H1 (cell line): Measurements from ENCODE around the gene PCDH9. TPM values are rescaled to one million over a fixed set of nuclear protein-coding genes. Genes with fewer than 3 reads are reported as not detected.

Experiments
- CTCF ChIA-PET: fragments of 300-600 bp; sonication (Branson Sonifier 250); formaldehyde crosslinking; loops from one replicate; lab custom pipeline; 2021; ENCODE audit not compliant: partially characterized antibody; lab: Charles Lee
- POLR2A ChIA-PET: fragments of 300-600 bp; sonication (Branson Sonifier 250); formaldehyde crosslinking; loops from one replicate; lab custom pipeline; 2021; ENCODE audit warnings: inconsistent platforms; ENCODE audit not compliant: partially characterized antibody; lab: Charles Lee
- DNase-seq, 2 experiments: peaks; one replicate each; pipeline versions ENCODE4 v3.0.0 to v3.0.0-alpha.2; 2010 to 2022; ENCODE audit warnings: low spot score in 2 of 2, low read depth in 1 of 2, mixed read lengths in 1 of 2
- FAIRE-seq: peaks from 2 replicates; lab custom pipeline; 2011; peaks lifted over from hg19 to GRCh38; lab: Jason Lieb, UNC
- H2AFZ ChIP-seq: 2 replicates; pipeline ENCODE4 v1.8.1; 2012; ENCODE audit warnings: low read length, inconsistent platforms
- H2AK5ac ChIP-seq: 2 replicates; pipeline ENCODE4 v1.6.1; 2013; ENCODE audit warnings: low read depth, low read length
- H2BK120ac ChIP-seq: replicated peaks from 2 replicates; pipeline ENCODE3; 2013; ENCODE audit warnings: low read depth, low read length, inconsistent platforms
- H2BK12ac ChIP-seq: 2 replicates; pipeline ENCODE4 v1.6.1; 2013; ENCODE audit warnings: low read depth, low read length
- H2BK15ac ChIP-seq: 2 replicates; pipeline ENCODE4 v1.6.1; 2013; ENCODE audit warnings: low read length
- H2BK20ac ChIP-seq: 2 replicates; pipeline ENCODE4 v1.6.1; 2013; ENCODE audit warnings: low read length
- H2BK5ac ChIP-seq: 2 replicates; pipeline ENCODE4 v1.6.1; 2013; ENCODE audit warnings: low read depth, low read length
- H3K14ac ChIP-seq: 2 replicates; pipeline ENCODE4 v1.6.1; 2013; ENCODE audit warnings: inconsistent platforms; ENCODE audit not compliant: insufficient read length
- H3K18ac ChIP-seq: 2 replicates; pipeline ENCODE4 v1.6.1; 2013; ENCODE audit warnings: low read length; ENCODE audit errors: extremely low read depth
- H3K23ac ChIP-seq: 2 replicates; pipeline ENCODE4 v1.6.1; 2013; ENCODE audit warnings: inconsistent platforms; ENCODE audit not compliant: insufficient read length
- H3K23me2 ChIP-seq: 2 replicates; pipeline ENCODE4 v1.6.1; 2013; ENCODE audit warnings: low read depth, low read length
- H3K27ac ChIP-seq: 2 replicates; pipeline ENCODE4 v1.6.1; 2011; ENCODE audit warnings: low read depth, low read length, inconsistent platforms
- H3K27me3 ChIP-seq, 4 experiments: replicated peaks in 1 of 4; 1 replicate in 1 of 4; 2 replicates in 3 of 4; pipeline versions ENCODE4 v1.6.1 to v1.8.1; 2011 to 2013; ENCODE audit warnings: low read length in 3 of 4, mild to moderate bottlenecking in 3 of 4, inconsistent platforms in 2 of 4, mixed read lengths in 2 of 4, moderate library complexity in 1 of 4; ENCODE audit not compliant: control insufficient read depth in 3 of 4, insufficient read depth in 3 of 4; ENCODE audit errors: extremely low read depth in 1 of 4
- H3K36me3 ChIP-seq, 4 experiments: 2 replicates each; pipeline versions ENCODE4 v1.6.1 to v1.8.1; 2011 to 2013; ENCODE audit warnings: mild to moderate bottlenecking in 4 of 4, low read length in 3 of 4, moderate library complexity in 2 of 4, control low read depth in 1 of 4, inconsistent platforms in 1 of 4; ENCODE audit not compliant: insufficient read depth in 4 of 4, control insufficient read depth in 2 of 4
- H3K4ac ChIP-seq: replicated peaks from 2 replicates; pipeline ENCODE3; 2013; ENCODE audit warnings: low read length, low read depth, mixed read lengths, inconsistent platforms; ENCODE audit not compliant: insufficient read length
- H3K4me1 ChIP-seq, 4 experiments: replicated peaks in 1 of 4; 1 replicate in 1 of 4; 2 replicates in 3 of 4; pipeline versions ENCODE4 v1.6.1 to v1.8.1; 2011 to 2013; ENCODE audit warnings: low read length in 3 of 4, inconsistent platforms in 2 of 4, mixed read lengths in 1 of 4; ENCODE audit not compliant: insufficient read depth in 4 of 4, control insufficient read depth in 3 of 4
- H3K4me2 ChIP-seq, 2 experiments: 2 replicates each; pipeline versions ENCODE4 v1.6.1 to v1.8.1; 2011 to 2013; ENCODE audit warnings: low read depth in 2 of 2, low read length in 2 of 2, control low read depth in 1 of 2, inconsistent platforms in 1 of 2, mild to moderate bottlenecking in 1 of 2; ENCODE audit not compliant: insufficient read depth in 1 of 2
- H3K4me3 ChIP-seq, 4 experiments: fragments of 200-600, 300-600 bp in 1 of 4; sonication (generic), shearing (Covaris generic), sonication (Bioruptor Twin) in 1 of 4; 2 replicates each; pipeline versions ENCODE4 v1.5.1 to v1.8.1; 2011 to 2016; ENCODE audit warnings: low read length in 4 of 4, low read depth in 3 of 4, control low read depth in 2 of 4, inconsistent platforms in 2 of 4, mild to moderate bottlenecking in 2 of 4, mixed read lengths in 1 of 4, moderate library complexity in 1 of 4; ENCODE audit not compliant: insufficient read depth in 2 of 4; ENCODE audit errors: extremely low read depth in 1 of 4
- H3K56ac ChIP-seq: replicated peaks from 2 replicates; pipeline ENCODE3; 2013; ENCODE audit warnings: low read depth, mild to moderate bottlenecking, mixed read lengths, low read length, inconsistent platforms; ENCODE audit not compliant: insufficient read length
- H3K79me1 ChIP-seq: 2 replicates; pipeline ENCODE4 v1.6.1; 2013; ENCODE audit warnings: low read depth, low read length, control low read depth
- H3K79me2 ChIP-seq, 2 experiments: 2 replicates each; pipeline versions ENCODE4 v1.6.1 to v1.8.1; 2012 to 2013; ENCODE audit warnings: low read length in 2 of 2, mild to moderate bottlenecking in 2 of 2, inconsistent platforms in 1 of 2; ENCODE audit not compliant: insufficient read depth in 2 of 2, control insufficient read depth in 1 of 2
- H3K9ac ChIP-seq, 4 experiments: replicated peaks in 1 of 4; 1 replicate in 1 of 4; 2 replicates in 3 of 4; pipeline versions ENCODE4 v1.6.1 to v1.8.1; 2011 to 2013; ENCODE audit warnings: low read depth in 3 of 4, low read length in 3 of 4, control low read depth in 2 of 4, mild to moderate bottlenecking in 2 of 4, moderate library complexity in 2 of 4, inconsistent platforms in 1 of 4; ENCODE audit errors: extremely low read depth in 1 of 4
- H3K9me3 ChIP-seq, 2 experiments: 2 replicates each; pipeline versions ENCODE4 v1.6.1 to v1.8.1; 2012 to 2013; ENCODE audit warnings: mild to moderate bottlenecking in 2 of 2, moderate library complexity in 2 of 2, control low read depth in 1 of 2, inconsistent platforms in 1 of 2, low read depth in 1 of 2, low read length in 1 of 2, mixed read lengths in 1 of 2; ENCODE audit not compliant: insufficient read depth in 2 of 2
- H4K20me1 ChIP-seq, 2 experiments: replicated peaks in 1 of 2; 2 replicates each; pipeline versions ENCODE3 to v1.8.1; 2011 to 2013; ENCODE audit warnings: inconsistent platforms in 2 of 2, low read length in 2 of 2, mild to moderate bottlenecking in 1 of 2; ENCODE audit not compliant: insufficient read depth in 2 of 2, control insufficient read depth in 1 of 2
- H4K5ac ChIP-seq: 2 replicates; pipeline ENCODE4 v1.6.1; 2013; ENCODE audit warnings: low read length, low read depth, mixed read lengths, inconsistent platforms; ENCODE audit not compliant: insufficient read length
- H4K8ac ChIP-seq: 2 replicates; pipeline ENCODE4 v1.8.0; 2013; ENCODE audit warnings: mild to moderate bottlenecking, moderate library complexity, low read length, inconsistent platforms; ENCODE audit not compliant: insufficient read depth; ENCODE audit errors: extremely low read depth
- H4K91ac ChIP-seq: replicated peaks from 2 replicates; pipeline ENCODE3; 2013; ENCODE audit warnings: low read length, mixed read lengths, inconsistent platforms; ENCODE audit not compliant: insufficient read length
- BCL11A ChIP-seq, 2 experiments: IDR thresholded peaks; one replicate each; pipeline ENCODE4 v1.6.1; 2011; ENCODE audit warnings: low read depth in 2 of 2, low read length in 2 of 2, mild to moderate bottlenecking in 2 of 2
- BRCA1 ChIP-seq: IDR thresholded peaks from 2 replicates; pipeline ENCODE4 v1.6.1; 2012; ENCODE audit warnings: low read depth, low read length, improper control_type of control experiment
- CBX8 ChIP-seq: fragments of 300-800, 300-1000 bp; sonication (generic); IDR thresholded peaks from 2 replicates; pipeline ENCODE4 v1.7.1; 2016; ENCODE audit warnings: low read depth, low read length, borderline replicate concordance
- CEBPB ChIP-seq: IDR thresholded peaks from 2 replicates; pipeline ENCODE4 v1.6.1; 2012; ENCODE audit warnings: low read depth, low read length
- CHD2 ChIP-seq: IDR thresholded peaks from 2 replicates; pipeline ENCODE4 v1.6.1; 2012; ENCODE audit warnings: low read length, improper control_type of control experiment
- GTF2F1 ChIP-seq: IDR thresholded peaks from 2 replicates; pipeline ENCODE4 v1.6.1; 2012; ENCODE audit warnings: low read depth, low read length, improper control_type of control experiment, borderline replicate concordance
- HDAC6 ChIP-seq: IDR thresholded peaks from one replicate; pipeline ENCODE4 v1.7.1; 2012; ENCODE audit warnings: low read depth, mild to moderate bottlenecking, inconsistent platforms, low read length, moderate library complexity
- KDM4A ChIP-seq: IDR thresholded peaks from one replicate; pipeline ENCODE4 v1.7.1; 2012; ENCODE audit warnings: low read depth, mild to moderate bottlenecking, moderate library complexity, low read length, inconsistent platforms; ENCODE audit not compliant: severe bottlenecking
- PHF8 ChIP-seq: fragments of 200-600 bp; sonication (generic); conservative IDR thresholded peaks from 2 replicates; pipeline ENCODE4 v1.7.1; 2012; ENCODE audit warnings: low read depth, mild to moderate bottlenecking, inconsistent platforms, low read length, moderate library complexity
- POLR2A ChIP-seq, 2 experiments: IDR thresholded peaks; 1 replicate in 1 of 2; 2 replicates in 1 of 2; pipeline ENCODE4 v1.6.1; 2011; ENCODE audit warnings: low read depth in 2 of 2, low read length in 2 of 2, mild to moderate bottlenecking in 2 of 2; ENCODE audit errors: control extremely low read depth in 1 of 2
- RFX5 ChIP-seq: IDR thresholded peaks from 2 replicates; pipeline ENCODE4 v1.6.1; 2011; ENCODE audit warnings: low read depth, low read length, improper control_type of control experiment, borderline replicate concordance
- SIRT6 ChIP-seq: IDR thresholded peaks from one replicate; pipeline ENCODE4 v1.7.1; 2012; ENCODE audit warnings: low read length, inconsistent platforms
- SP2 ChIP-seq: IDR thresholded peaks from 2 replicates; pipeline ENCODE4 v1.6.1; 2012; ENCODE audit warnings: mild to moderate bottlenecking, low read length, inconsistent platforms
- YY1 ChIP-seq: IDR thresholded peaks from 2 replicates; pipeline ENCODE4 v1.6.1; 2011; ENCODE audit warnings: low read depth, mild to moderate bottlenecking, low read length
- ZNF274 ChIP-seq: IDR thresholded peaks from 2 replicates; pipeline ENCODE4 v1.7.0; 2012; ENCODE audit warnings: low read length, borderline replicate concordance; ENCODE audit errors: extremely low read depth
- WGBS, 2 experiments: shearing (Covaris generic) in 1 of 2; methylation state at CpG; one replicate each; pipeline versions ENCODE4 v1.1.6 to v1.1.7; 2013 to 2015; ENCODE audit warnings: low lambda C conversion rate in 2 of 2, mixed read lengths in 2 of 2, inconsistent platforms in 1 of 2, low coverage in 1 of 2, missing lambda C conversion rate in 1 of 2; ENCODE audit not compliant: insufficient replicate concordance in 2 of 2, insufficient coverage in 1 of 2, insufficient read length in 1 of 2; ENCODE audit errors: extremely low coverage in 1 of 2, missing lambda C conversion rate in 1 of 2; 5-methylcytosine and 5-hydroxymethylcytosine counted together
- polyA plus RNA-seq, 7 experiments: library from polyadenylated mRNA; depleted of rRNA in 3 of 7; stranded (reverse) in 5 of 7; unstranded in 2 of 7; fragments of >200 nt in 5 of 7; fragments of 200-250 nt in 2 of 7; gene quantifications; 1 replicate in 5 of 7; 2 replicates in 1 of 7; 4 replicates in 1 of 7; pipeline versions ENCODE4 v1.2.1 to v1.2.3, GENCODE V29; 2011 to 2013; ENCODE audit warnings: missing spikeins in 2 of 7, mixed read lengths in 2 of 7
- total RNA-seq: library from RNA; stranded (reverse); fragmentation: NEBNext Ultra II Directional; extraction: Animal tissue kit (Norgen Biotek cat#: 25700); gene quantifications from 2 replicates; pipeline ENCODE4 v1.2.1, GENCODE V29; 2021

Gene PCDH9
- total and polyA plus RNA-seq, 2 of the 8 experiments (the other 6 are each of a cell fraction or from before 2014, with no cell fraction given): 0.12 to 0.60 TPM

DNA sequence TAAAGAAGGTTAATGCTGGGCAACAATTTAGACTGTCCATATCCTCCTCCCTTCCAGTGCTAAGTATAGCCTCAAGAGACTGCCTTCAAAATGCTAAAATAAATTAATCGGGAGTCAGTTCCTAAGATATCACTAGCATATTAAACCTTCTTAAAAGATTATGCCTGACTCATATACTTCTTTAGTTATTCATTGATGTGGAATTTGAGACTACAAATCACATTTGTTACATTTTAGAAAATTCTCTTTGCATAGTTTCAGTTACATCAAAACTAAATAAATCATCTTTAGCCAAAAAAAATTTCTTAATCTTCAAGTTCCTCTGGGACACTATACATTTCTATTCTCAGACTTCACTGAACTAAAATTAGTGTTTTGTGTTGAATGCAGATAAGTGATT lies 769.1 kb downstream of the PCDH9 start:
- no peak overlapping the region for H3K4ac ChIP-seq
- H3K79me2 ChIP-seq: no peaks in the 10 kb centered on the region
- H3K23ac ChIP-seq: no peak overlapping the region
- DNase-seq (no peak), FAIRE-seq (no peak)
- no peak overlapping the region for H3K18ac ChIP-seq
- no peak overlapping the region for H2BK5ac ChIP-seq
- H4K91ac ChIP-seq: no peak overlapping the region
- no peak overlapping the region for H2BK20ac ChIP-seq
- no peak overlapping the region for H2AFZ ChIP-seq
- H3K36me3 ChIP-seq: no peaks in the 10 kb centered on the region
- ChIA-PET CTCF (interaction anchor here (0.9 to 1.1 kb wide), 2 partner anchors 9 to 579 kb away, joined by 3 read pairs; no protein-coding TSS in a partner anchor), POLR2A (no interaction called here)
- H2BK15ac ChIP-seq: no peak overlapping the region
- H3K9me3 ChIP-seq: no peaks in the 10 kb centered on the region
- no peak overlapping the region for H2AK5ac ChIP-seq
- no peak overlapping the region for H3K56ac ChIP-seq
- H3K14ac ChIP-seq: no peak overlapping the region
- no peak overlapping the region for H2BK120ac ChIP-seq
- no peak overlapping the region for H2BK12ac ChIP-seq
- no peak overlapping the region for H4K8ac ChIP-seq
- H3K27ac ChIP-seq: no peak overlapping the region
- no peaks in the 10 kb centered on the region for H3K4me1 ChIP-seq
- H3K4me3 ChIP-seq: no peak overlapping the region
- WGBS, 2 experiments: 91% methylated on average over 1 of the region's 1 CpG; no CpG with 5 or more reads in 1 of the 2 experiments
- H3K27me3 ChIP-seq: peaks cover 0 to 1% (median 0%) of the 10 kb centered on the region in 4 experiments; a peak in 1 of 7 replicates
- no peak overlapping the region for H4K5ac ChIP-seq
- H3K4me2 ChIP-seq: no peak overlapping the region
- H3K9ac ChIP-seq: no peak overlapping the region
- H3K23me2 ChIP-seq: no peaks in the 10 kb centered on the region
- no peaks in the 10 kb centered on the region for H4K20me1 ChIP-seq
- no peaks in the 10 kb centered on the region for H3K79me1 ChIP-seq
- TF ChIP-seq CBX8 (no peak), YY1 (no peak), CEBPB (no peak), BRCA1 (no peak), CHD2 (no peak), SP2 (no peak), RFX5 (no peak), HDAC6 (no peak), POLR2A (IDR thresholded peaks at IDR 0.05; ENCODE audit: control extremely low read depth in 1 of 2, low read depth in 2 of 2, low read length in 2 of 2) (no peak), GTF2F1 (no peak), SIRT6 (no peak), BCL11A (IDR thresholded peaks at IDR 0.05; ENCODE audit: low read depth in 2 of 2, low read length in 2 of 2) (no peak), PHF8 (no peak), ZNF274 (no peak), KDM4A (no peak)
